Panc1 (cell line): ENCODE data around the gene ISOC2.
"Not testable (repeated sequence)": the region's sequence is repeated elsewhere in the genome, so short reads cannot be mapped to it uniquely, and the experiment has no call there.

ENCODE experiments used
- CTCF ChIP-seq: fragments of 450-650 bp; IDR thresholded peaks from 2 replicates; pipeline ENCODE4 v1.5.1; 2017; ENCODE audit warnings: mild to moderate bottlenecking
- POLR2AphosphoS5 ChIP-seq: IDR thresholded peaks from 2 replicates; pipeline ENCODE4 v1.6.1; 2012; ENCODE audit warnings: mild to moderate bottlenecking, low read depth, low read length, moderate library complexity

- TF ChIP-seq CTCF, POLR2AphosphoS5: not testable (repeated sequence)
Measured at GRCh38 chr19:55448175-55448490, 13.3 kb downstream of the ISOC2 start.
